Measurements from ENCODE around the gene DUSP7.

The DUSP7 gene

GRCh38 chr3:52065264-52065756, 8.9 kb upstream of the DUSP7 start:
- no peak for DNase-seq

DNA sequence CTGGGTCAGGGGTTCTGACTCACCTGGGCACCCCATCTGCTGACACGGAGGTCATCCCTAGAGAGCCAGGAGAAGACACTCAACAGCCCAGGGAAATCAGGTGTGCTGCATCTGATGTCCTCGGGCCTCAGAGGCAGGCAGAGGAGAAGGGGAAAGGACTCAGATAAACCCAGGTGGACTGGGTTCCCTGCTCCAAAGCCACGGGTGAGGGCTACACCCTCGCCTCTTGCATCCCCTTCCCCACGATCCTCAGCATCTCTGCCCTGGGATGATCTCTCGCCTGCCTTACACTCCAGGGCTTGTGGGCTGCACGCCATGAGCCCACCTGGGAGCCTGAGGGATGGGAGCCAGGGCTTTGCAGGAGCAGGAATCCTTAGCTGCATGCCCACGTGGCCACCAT, 8.2 kb upstream of the DUSP7 start:
- DNase-seq = no peak

GRCh38 chr3:52063026-52063723, 6.8 kb upstream of the DUSP7 start:
- no peak for DNase-seq

DNA sequence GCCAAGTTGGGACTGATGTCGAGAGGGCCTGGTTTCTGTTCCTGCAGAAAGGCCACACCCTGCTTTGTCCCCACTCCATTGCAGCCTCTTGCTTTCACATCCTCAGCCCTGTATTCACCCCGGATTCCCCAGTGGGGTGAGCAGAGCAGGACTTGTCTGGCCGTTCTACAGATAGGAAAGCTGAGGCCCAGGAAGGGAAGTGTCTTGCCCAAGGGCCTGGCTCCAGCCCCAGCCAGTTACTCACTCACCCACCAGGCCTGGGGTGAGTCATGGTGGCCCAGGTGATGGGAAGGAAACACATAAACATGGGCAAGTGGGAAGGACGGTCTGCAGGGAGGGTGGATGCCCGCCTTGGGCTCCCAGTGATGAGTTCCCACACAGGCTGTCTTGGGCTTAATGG, 6.1 kb upstream of the DUSP7 start:
- peak; percentile 86 for DNase-seq

DNA sequence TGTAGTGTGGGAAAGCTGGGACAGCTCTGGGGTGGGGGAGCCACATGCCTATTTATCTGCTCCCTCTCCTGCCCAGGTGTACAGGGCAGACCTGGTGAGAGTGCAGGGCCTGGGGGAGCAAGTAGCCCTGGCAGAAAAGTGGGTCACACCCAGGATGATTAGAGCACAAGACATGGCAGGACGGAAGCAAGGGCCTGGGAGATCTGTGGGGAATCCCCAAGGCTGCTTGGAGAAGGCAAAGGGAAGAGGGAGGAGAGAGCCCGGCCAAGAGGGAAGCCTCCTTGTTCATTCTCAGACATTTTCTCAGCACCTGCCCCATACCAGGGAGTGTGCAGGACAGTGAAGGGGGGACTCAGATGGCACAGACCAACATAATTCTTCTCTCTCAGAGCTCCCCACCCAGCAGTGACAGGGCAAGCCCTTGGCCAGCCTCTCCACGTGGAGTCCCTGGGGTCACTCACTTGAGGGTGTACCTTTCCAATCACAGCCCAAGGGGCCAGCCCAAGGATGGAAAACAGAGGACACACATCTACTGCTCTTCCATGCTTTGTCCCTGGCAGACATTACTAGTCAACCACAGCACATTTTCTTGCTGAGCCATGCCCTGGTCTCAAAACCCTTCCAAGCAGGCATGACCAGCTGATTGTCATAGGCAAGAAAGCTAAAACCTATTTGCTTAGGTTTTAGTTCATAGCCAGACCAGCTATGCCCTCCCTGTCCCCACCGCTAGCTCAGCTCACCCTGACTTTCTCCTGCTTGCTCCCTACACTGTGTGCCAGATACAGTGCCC, 4.9 kb upstream of the DUSP7 start:
- no peak for DNase-seq

- no peak for DNase-seq
Measured at GRCh38 chr3:52059781-52060180, 3.4 kb upstream of the DUSP7 start.

DNA sequence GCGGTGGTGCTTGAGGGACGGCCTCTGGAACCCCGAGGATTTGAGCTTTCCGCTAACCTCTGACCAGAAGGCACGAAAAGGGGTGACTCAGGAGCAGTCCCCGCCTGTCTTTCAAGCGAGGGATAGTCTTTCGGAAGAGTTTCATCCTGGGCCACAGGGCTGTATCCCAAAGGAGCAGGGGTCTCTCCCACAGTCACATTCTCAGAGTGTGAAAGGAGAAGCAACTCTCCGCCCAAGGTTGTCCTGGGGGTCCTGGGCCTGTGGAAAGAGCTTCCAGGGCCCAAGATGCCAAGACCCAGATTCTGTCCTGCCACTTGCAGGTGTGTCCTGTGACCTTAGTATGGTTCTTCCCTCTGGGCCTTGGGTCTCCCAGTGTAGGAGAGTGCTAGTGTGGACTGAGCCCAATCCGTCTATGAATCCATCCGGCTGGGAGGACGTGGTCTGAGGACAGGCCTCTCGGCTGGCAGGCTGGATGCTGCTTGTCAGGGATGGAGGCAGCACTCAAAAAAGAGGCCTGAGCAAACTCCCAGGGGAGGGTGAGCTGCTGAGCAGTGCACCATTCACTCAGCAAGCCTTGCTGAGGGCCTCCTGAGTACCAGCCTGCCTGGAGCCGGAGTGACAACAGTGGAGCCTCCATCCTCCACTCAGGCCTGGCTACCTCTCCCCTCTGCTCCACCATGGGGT, 1.6 kb upstream of the DUSP7 start:
- no peak for DNase-seq

GRCh38 chr3:52056968-52057811, 819 bp upstream of the DUSP7 start:
- DNase-seq = peak; percentile 99

DNA sequence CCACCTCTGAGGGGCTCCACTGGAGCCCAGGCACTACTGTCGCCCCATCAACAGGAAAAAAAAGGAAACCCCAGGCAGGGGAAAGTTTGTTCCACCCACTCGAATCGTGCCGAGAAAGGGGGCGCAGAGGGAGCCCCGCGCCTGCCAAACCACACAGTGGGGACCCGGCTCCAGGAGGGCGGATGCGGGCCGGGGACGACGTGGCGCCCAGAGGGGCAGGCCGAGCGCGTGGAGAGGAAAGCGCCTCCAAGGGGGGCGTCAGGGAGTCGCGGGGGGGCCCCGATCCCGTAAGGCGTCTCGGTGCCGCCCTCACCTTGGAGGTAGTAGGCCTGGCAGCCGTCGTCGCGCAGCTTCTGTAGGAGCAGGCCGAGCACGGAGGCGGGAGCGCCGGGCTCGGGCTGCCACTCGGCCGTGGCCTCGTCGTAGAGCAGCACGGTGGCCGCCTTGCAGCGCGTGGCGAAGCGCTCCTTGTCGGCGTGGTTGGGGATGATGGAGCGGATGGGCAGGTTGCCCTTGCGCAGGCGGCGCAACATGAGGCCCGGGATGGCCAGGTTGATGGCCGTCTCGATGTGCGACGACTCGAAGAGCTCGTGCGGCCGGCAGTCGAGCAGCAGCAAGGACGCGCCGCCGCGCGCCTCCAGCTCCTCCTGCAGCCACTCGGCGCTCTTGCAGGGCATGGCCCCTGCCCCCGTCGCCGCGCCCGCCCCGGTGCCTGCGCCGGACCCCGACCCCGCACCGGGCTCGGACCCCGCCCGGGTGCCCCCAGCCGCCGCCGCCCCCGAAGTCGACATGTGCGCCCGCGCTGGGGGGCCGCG, 627 bp downstream of the DUSP7 start:
- DNase-seq = peak; percentile 59

GRCh38 chr3:52054661-52055511, 1.5 kb downstream of the DUSP7 start:
- DNase-seq = peak; percentile 47

DNA sequence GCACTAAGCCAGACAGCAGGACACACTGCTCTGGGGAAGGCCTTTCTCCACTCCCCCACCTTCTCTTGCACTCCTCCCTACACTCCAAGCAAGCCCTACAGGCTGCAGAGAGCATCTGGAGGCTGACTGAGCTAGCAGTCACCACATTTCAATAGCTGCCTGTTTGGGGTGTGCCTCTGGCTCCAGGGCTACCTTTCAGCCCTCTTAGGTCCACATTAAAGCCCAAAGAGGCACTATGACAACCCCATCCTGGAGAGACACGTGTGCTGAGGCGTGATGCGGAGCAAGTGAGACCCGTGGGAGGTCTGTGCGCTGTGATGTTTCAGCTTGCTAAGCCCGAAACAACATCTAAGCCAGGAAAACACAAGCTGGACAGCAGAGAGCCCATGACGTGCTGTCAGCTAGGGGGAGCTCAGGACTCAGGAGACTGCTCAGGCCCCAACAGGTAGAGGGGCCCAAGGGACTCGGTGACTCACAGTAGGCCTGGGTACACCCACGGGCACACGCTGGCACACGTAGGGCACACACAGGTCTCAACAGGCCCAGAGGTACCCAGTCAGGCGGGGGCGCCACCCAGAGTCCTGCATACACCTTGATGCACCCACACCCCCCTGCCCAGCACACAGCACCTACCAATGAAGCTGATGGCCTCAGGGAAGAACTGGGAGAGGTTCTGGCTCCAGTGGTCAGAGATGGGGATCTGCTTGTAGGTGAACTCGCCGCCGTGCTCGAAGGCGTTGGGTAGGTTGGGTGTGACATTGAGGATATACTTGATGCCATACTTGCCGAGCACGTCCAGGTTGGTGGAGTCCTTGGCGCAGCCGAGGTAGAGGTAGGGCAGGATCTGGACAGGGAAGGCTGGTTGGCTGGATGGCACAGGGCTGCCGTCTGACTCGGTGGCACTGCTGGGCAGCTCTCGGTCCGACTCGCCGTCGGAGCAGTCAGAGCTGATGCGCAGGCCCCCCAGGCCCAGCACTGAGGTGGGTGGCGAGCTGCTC, 2.8 kb downstream of the DUSP7 start:
- DNase-seq = no peak

GRCh38 chr3:52052831-52053306, 3.5 kb downstream of the DUSP7 start:
- DNase-seq = peak; percentile 81

GRCh38 chr3:52051444-52051843, 4.9 kb downstream of the DUSP7 start:
- DNase-seq = no peak

GRCh38 chr3:52050571-52050970, 5.8 kb downstream of the DUSP7 start:
- DNase-seq = no peak

- no peak for DNase-seq
Measured at GRCh38 chr3:52049503-52049902, 6.9 kb downstream of the DUSP7 start.

- peak; percentile 36 for DNase-seq
Measured at GRCh38 chr3:52047295-52047960, 8.9 kb downstream of the DUSP7 start.

GRCh38 chr3:52046902-52047239, 9.5 kb downstream of the DUSP7 start:
- DNase-seq = no peak

GRCh38 chr3:52046186-52046901, 10.0 kb downstream of the DUSP7 start:
- peak; percentile 99 for DNase-seq

Measured in fibroblast of skin of right biceps (primary cell).